Activated CD4-positive, alpha-beta T cell treated with anti-CD3 and anti-CD28 coated beads for 36 hours (primary cell): ENCODE results near the gene PRND. TPM values are rescaled to one million over a fixed set of nuclear protein-coding genes. Genes with fewer than 3 reads are reported as not detected.
"Not testable (repeated sequence)": the region's sequence is repeated elsewhere in the genome, so short reads cannot be mapped to it uniquely, and the experiment has no call there.

Experiments used
- ATAC-seq: fragments of 200-7000 bp; cut with Tn5 transposase; one replicate; pipeline ENCODE4 v1.10.0; 2021; ENCODE audit warnings: mild to moderate bottlenecking, moderate library complexity
- CTCF ChIA-PET: fragments of 350-600 bp; sonication (Branson Sonifier 250); formaldehyde crosslinking; loops from one replicate; lab custom pipeline; 2021; ENCODE audit warnings: antibody characterized with exemption; lab: Charles Lee
- POLR2A ChIA-PET: fragments of 350-600 bp; sonication (Branson Sonifier 250); formaldehyde crosslinking; loops from one replicate; lab custom pipeline; 2021; ENCODE audit warnings: antibody characterized with exemption, inconsistent platforms; lab: Charles Lee
- DNase-seq: peaks from one replicate; pipeline ENCODE4 v3.0.0-alpha.2; 2020
- H3K27ac Mint-ChIP-seq: one replicate; pipeline ENCODE4 v1.8.0; 2021; ENCODE audit warnings: mixed read lengths
- H3K27me3 Mint-ChIP-seq: one replicate; pipeline ENCODE4 v1.8.0; 2021; ENCODE audit warnings: mixed read lengths
- H3K36me3 Mint-ChIP-seq: one replicate; pipeline ENCODE4 v1.8.0; 2021; ENCODE audit warnings: low read depth, mixed read lengths
- H3K4me1 Mint-ChIP-seq: one replicate; pipeline ENCODE4 v1.8.0; 2021; ENCODE audit warnings: mixed read lengths
- H3K4me3 Mint-ChIP-seq: one replicate; pipeline ENCODE4 v1.8.0; 2021; ENCODE audit warnings: mild to moderate bottlenecking, moderate library complexity, mixed read lengths
- H3K9me3 Mint-ChIP-seq: one replicate; pipeline ENCODE4 v1.8.0; 2021; ENCODE audit warnings: low read depth, mixed read lengths
- intact Hi-C, 2 experiments: fragments of 100-400 bp; cut with DNase I in 1 of 2; cut with micrococcal nuclease in 1 of 2; formaldehyde crosslinking; loops; one replicate each; pipeline versions ENCODE4 v1.14.2 to v1.15.1; 2022 to 2024; cut with DNase I, micrococcal nuclease
- total RNA-seq, 2 experiments: library from RNA; stranded (reverse); gene quantifications; one replicate each; pipeline ENCODE4 v1.2.3, GENCODE V29; 2021

PRND gene
- total RNA-seq, 2 experiments from 2014 or later = not detected

DNA sequence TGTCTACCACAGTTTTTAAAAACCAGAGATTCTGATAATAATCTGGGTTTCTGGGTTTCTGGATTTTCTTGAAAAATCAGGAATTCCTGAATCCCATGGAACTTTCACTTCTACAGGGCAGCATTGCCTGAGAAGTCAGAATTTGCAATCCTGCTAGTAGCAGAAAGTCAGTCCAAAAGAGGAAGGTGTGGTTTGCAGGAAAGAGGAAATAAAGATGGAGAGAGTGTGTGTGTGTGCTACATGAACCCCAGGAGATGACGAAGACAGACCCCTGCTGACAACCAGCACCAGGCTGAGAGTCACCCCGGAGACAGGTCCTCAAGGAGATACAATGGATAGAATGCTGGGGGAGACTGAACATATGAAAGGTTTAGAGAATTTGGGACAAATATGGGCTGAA lies 44.9 kb downstream of the PRND start:
- CTCF ChIA-PET = interaction anchor here (0.8 kb wide), 1 partner anchor 326 kb away, joined by 3 read pairs; no protein-coding TSS in a partner anchor
- no peaks in the 10 kb centered on the region for H3K27me3 Mint-ChIP-seq
- DNase-seq (no peak), ATAC-seq (no peak)
- H3K4me3 Mint-ChIP-seq = no peak overlapping the region
- intact Hi-C loops = no loop called here
- POLR2A ChIA-PET = no interaction called here
- H3K36me3 Mint-ChIP-seq = peaks cover 2% of the 10 kb centered on the region
- H3K4me1 Mint-ChIP-seq = peaks cover under 1% of the 10 kb centered on the region
- no peak overlapping the region for H3K27ac Mint-ChIP-seq
- H3K9me3 Mint-ChIP-seq = peaks cover 4% of the 10 kb centered on the region

DNA sequence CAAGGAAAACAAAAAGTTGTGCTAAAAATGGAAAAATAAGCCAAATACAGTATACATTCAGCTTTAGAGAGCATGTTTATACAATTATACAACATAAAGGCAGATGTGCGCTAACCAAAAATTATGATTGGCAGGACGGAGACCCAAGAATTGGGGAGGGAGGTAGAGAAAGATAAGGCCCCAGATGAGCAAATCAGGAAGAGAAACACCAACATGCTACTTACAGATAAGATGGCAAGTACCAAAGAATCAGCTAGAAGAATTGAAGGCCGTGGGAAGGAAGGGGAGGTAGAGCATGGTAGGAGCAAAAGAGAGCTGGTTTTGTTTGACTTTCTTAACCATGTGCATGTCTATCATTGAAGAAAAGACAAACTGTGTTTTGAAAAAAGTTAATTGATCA lies 45.4 kb downstream of the PRND start:
- ChIA-PET POLR2A (no interaction called here), CTCF (interaction anchor here (0.8 kb wide), 1 partner anchor 326 kb away, joined by 3 read pairs; no protein-coding TSS in a partner anchor)
- Mint-ChIP-seq H3K4me3 (no peak overlapping the region), H3K27ac (no peak overlapping the region), H3K9me3 (peaks cover 8% of the 10 kb centered on the region), H3K4me1 (no peaks in the 10 kb centered on the region), H3K27me3 (no peaks in the 10 kb centered on the region), H3K36me3 (peaks cover 2% of the 10 kb centered on the region)
- intact Hi-C loops = no loop called here
- DNase-seq = no peak
- no peak for ATAC-seq

DNA sequence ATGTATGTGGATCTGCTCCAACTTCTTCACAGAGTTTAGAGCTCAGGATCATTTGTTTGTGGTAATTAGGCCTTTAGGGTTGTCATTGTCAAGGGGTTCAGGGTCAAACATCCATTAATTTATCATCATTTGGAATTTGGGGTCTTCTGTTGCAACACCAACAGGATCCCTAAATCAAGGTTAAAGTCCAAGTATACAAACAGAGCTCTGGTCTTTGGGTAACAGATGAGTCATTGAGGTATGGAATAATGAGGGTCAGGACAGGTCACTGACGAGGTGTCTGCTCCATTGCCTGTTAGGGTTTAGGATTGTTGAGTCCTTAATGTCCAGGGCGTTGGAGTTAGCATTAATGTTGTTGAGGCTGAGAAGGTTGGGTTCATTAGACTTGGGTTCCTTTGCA lies 47.6 kb downstream of the PRND start:
- ATAC-seq = no peak
- Mint-ChIP-seq H3K4me3 (no peak overlapping the region), H3K27ac (no peak overlapping the region), H3K4me1 (no peaks in the 10 kb centered on the region), H3K36me3 (peaks cover 2% of the 10 kb centered on the region), H3K9me3 (peaks cover 10% of the 10 kb centered on the region), H3K27me3 (no peaks in the 10 kb centered on the region)
- ChIA-PET POLR2A (no interaction called here), CTCF (no interaction called here)
- intact Hi-C loops = no loop called here
- no peak for DNase-seq

DNA sequence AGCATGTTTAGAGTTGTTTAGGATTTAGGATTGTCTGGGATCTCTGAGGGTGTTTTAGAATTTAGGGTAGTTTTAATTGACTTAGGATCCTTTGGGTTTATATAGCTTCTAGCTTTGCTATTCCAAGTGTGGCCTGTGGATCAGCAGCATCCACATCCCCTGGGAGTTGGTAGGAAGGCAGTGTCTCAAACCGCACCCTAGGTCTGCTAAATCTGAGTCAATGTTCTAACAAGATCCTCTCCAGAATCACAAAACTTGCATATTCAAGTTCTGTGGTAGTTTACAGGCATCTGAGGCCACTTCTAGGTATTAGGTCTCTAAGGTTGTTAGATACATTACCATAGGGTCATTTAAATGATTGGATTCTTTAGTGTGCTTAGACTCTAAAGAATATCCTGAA lies 48.3 kb downstream of the PRND start:
- no peak overlapping the region for H3K27ac Mint-ChIP-seq
- H3K36me3 Mint-ChIP-seq = peaks cover 2% of the 10 kb centered on the region
- intact Hi-C loops = no loop called here
- POLR2A ChIA-PET = no interaction called here
- CTCF ChIA-PET = interaction anchor here (1.1 kb wide), 1 partner anchor 12 kb away, joined by 3 read pairs; no protein-coding TSS in a partner anchor
- H3K4me3 Mint-ChIP-seq = no peak overlapping the region
- ATAC-seq (no peak), DNase-seq (no peak)
- H3K4me1 Mint-ChIP-seq = no peaks in the 10 kb centered on the region
- no peaks in the 10 kb centered on the region for H3K27me3 Mint-ChIP-seq
- peaks cover 10% of the 10 kb centered on the region for H3K9me3 Mint-ChIP-seq

DNA sequence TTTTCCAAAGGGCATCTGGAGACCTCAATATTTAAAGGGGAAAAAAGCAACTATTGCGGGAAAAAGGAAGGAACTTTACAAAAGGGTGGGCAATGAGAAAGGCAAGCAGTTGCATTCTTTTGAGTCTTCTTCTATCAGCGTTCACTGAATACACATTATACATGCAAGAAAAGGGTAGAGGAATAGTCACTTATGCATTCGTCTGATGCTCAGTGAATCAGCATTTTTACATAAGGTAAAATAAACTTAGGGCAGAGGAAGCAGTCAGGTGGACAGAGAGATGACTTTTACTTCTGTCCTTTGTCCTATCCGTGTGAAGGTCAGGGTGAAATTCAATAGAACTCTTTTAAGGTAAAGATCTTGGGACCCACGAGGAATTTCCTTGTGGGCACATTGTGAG lies 49.3 kb downstream of the PRND start:
- ATAC-seq = no peak
- Mint-ChIP-seq H3K27ac (no peak overlapping the region), H3K9me3 (peaks cover 10% of the 10 kb centered on the region), H3K4me1 (no peaks in the 10 kb centered on the region), H3K36me3 (peaks cover 2% of the 10 kb centered on the region), H3K4me3 (no peak overlapping the region), H3K27me3 (no peaks in the 10 kb centered on the region)
- intact Hi-C loops = no loop called here
- ChIA-PET POLR2A (no interaction called here), CTCF (interaction anchor here (0.8 to 1.7 kb wide), 5 partner anchors 9 to 184 kb away, joined by 3 to 4 read pairs (median 3); no protein-coding TSS in a partner anchor)
- no peak for DNase-seq

DNA sequence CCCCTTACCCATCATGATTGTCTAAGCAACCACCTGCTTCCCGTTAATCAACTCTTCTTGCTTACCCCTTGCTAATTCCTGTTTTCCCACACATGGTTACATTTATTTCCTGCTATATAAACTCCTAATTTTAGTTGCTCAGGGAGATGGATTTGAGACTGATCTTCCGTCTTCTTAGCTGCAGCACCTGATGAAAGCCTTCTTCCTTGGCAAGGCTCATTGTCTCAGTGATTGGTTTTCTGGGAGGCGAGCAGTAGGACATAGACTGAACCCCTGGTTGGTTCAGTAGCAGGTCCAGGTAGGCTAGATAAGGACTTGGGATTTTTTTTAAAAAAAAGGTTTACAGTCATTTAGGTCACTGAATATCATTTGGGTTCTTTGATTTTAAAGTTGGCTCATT lies 50.4 kb downstream of the PRND start:
- Mint-ChIP-seq H3K27me3 (no peaks in the 10 kb centered on the region), H3K4me3 (no peak overlapping the region), H3K36me3 (peaks cover 2% of the 10 kb centered on the region), H3K27ac (no peak overlapping the region), H3K9me3 (peaks cover 10% of the 10 kb centered on the region), H3K4me1 (no peaks in the 10 kb centered on the region)
- intact Hi-C loops = no loop called here
- ChIA-PET POLR2A (no interaction called here), CTCF (interaction anchor here (0.9 to 1.7 kb wide), 3 partner anchors 10 to 183 kb away, joined by 3 to 4 read pairs (median 3); no protein-coding TSS in a partner anchor)
- ATAC-seq = no peak
- DNase-seq = no peak

DNA sequence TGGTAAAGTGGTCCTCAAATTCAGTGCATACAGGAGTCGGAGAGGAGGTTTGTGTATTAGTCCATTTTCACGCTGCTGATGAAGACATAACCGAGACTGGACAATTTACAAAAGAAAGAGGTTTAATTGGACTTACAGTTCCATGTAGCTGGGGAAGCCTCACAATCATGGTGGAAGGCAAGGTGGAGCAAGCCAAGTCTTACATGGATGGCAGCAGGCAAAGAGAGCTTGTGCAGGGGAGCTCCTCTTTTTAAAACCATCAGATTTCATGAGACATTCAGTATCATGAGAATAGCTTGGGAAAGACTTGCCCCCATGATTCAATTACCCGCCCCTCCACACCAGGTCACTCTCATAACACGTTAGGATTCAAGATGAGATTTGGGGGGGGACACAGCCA lies 51.3 kb downstream of the PRND start:
- H3K27me3 Mint-ChIP-seq, POLR2A ChIA-PET, DNase-seq, CTCF ChIA-PET, ATAC-seq, H3K4me3 Mint-ChIP-seq, intact Hi-C loops, H3K4me1 Mint-ChIP-seq, H3K27ac Mint-ChIP-seq, H3K9me3 Mint-ChIP-seq, H3K36me3 Mint-ChIP-seq: not testable (repeated sequence)

DNA sequence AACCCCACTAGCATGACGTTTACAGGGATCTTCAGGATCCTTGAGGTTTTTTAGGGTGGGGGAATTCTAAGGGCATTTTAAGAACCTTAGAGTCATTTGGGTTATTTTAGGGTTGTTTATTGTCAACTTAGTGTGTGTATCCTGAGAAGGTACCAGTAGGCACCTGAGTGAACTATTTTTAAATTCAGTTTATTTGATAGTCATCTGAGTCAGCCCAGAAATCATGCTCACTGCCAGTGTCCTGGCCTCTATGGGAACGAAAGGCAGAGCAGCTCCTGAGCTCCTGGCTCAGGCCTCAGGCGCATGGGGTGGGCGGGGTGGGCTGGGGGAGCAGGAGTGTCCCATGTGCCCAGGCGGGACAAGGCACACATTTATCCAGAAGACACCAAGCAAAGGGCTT lies 52.0 kb downstream of the PRND start:
- CTCF ChIA-PET = no interaction called here
- Mint-ChIP-seq H3K27me3 (no peaks in the 10 kb centered on the region), H3K4me3 (no peak overlapping the region), H3K4me1 (no peaks in the 10 kb centered on the region), H3K36me3 (peaks cover 2% of the 10 kb centered on the region), H3K9me3 (peaks cover 10% of the 10 kb centered on the region), H3K27ac (no peak overlapping the region)
- intact Hi-C loops = no loop called here
- ATAC-seq = no peak
- POLR2A ChIA-PET = no interaction called here
- no peak for DNase-seq

DNA sequence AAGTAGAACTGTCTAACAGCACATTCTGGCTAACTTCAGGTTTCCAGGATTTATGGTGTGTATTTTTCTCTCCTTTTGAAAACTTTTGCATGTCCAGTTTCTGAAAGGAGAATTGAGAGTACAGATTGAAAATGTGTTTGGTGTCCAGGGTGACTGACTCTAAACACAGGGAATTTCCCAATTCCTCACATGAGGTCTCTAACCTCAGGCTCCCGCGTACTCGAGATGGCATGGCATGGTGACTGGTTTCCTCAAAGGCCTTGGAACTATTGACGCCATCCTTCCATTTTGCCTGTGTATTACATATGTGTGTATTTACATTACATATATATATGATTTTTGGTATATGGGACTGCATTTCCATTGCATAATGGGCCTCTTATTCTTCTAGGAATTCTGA lies 52.5 kb downstream of the PRND start:
- Mint-ChIP-seq H3K9me3 (peaks cover 10% of the 10 kb centered on the region), H3K4me3 (no peak overlapping the region), H3K27me3 (no peaks in the 10 kb centered on the region), H3K27ac (no peak overlapping the region), H3K4me1 (no peaks in the 10 kb centered on the region), H3K36me3 (peaks cover 2% of the 10 kb centered on the region)
- ChIA-PET CTCF (no interaction called here), POLR2A (no interaction called here)
- no peak for ATAC-seq
- intact Hi-C loops = no loop called here
- no peak for DNase-seq

DNA sequence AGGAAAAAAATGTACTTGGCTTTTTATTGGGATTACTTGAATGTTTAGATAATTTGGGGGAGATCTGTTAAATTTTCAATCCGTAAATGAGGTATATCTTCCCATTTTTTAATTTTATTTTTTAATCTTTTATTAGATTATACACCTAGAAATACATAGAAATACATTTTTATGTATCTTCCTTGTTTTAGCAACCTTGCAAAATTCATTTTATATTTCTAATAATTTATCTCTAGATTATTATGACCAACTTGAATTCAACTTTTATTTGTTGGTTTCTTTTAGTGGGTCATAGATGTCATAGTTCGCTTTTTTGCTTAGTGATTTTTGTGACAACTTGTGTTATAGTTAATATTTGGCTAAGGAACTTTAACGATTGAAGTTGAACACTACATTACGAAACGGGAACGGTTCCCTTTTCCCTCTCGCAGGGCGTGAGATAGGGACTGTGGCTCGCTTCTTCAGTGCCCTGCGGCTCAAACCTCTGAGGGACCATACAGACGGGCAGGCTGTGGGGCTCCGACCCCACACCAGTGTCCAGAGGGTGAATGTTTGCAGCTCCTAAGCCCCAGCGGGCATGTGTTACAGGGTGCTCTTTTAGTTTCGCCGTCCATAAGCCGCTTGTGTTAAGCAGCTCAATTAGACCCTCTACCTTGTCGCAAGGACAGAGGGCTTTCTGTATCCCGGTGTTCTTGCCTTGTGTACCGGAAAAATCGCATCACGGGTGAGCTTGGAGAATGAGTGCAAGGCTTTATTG lies 53.8 kb downstream of the PRND start:
- Mint-ChIP-seq H3K27ac (no peak overlapping the region), H3K27me3 (no peaks in the 10 kb centered on the region), H3K4me1 (no peaks in the 10 kb centered on the region), H3K9me3 (peaks cover 10% of the 10 kb centered on the region), H3K36me3 (peaks cover 2% of the 10 kb centered on the region), H3K4me3 (no peak overlapping the region)
- DNase-seq = no peak
- no peak for ATAC-seq
- intact Hi-C loops = no loop called here
- ChIA-PET POLR2A (no interaction called here), CTCF (no interaction called here)

DNA sequence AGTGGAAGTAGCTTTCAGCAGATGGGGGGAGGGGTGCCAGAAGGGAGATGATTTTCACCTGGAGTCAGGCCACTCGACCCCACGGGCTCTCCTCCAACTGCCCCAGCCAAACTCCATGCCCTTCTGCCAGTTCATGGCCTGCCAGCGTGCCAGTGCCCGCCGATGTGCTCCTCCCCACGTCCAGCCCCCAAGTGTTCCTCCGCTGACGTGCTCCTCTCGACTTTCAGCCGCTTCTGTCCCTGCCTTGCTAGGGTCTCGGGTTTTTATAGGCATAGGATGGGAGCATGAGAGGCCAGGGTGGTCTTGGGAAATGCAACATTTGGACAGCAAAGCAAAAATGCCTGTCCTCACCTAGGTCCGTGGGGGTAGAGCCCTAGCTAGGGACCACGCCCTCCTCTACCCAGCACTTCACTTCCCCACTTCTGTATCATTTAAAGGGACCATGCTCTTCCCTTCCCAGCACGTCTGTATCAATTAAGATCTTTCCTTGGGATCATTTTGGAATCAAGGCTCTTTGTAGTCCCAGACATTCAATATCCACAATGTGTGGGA lies 54.4 kb downstream of the PRND start:
- H3K27ac Mint-ChIP-seq = no peak overlapping the region
- no peaks in the 10 kb centered on the region for H3K27me3 Mint-ChIP-seq
- intact Hi-C loops = no loop called here
- H3K4me1 Mint-ChIP-seq = peaks cover 3% of the 10 kb centered on the region
- peaks cover 3% of the 10 kb centered on the region for H3K36me3 Mint-ChIP-seq
- H3K4me3 Mint-ChIP-seq = no peak overlapping the region
- peaks cover 10% of the 10 kb centered on the region for H3K9me3 Mint-ChIP-seq
- DNase-seq = no peak
- ChIA-PET POLR2A (no interaction called here), CTCF (interaction anchor here (1.0 kb wide), 1 partner anchor 13 kb away, joined by 3 read pairs; no protein-coding TSS in a partner anchor)
- ATAC-seq = no peak
